ENCODE measurements around the gene CERK. TPM values are rescaled to one million over a fixed set of nuclear protein-coding genes. Genes with fewer than 3 reads are reported as not detected.

CERK gene
- total and polyA plus RNA-seq, 2 of the 8 experiments (the other 6 are each of a cell fraction or from before 2014, with no cell fraction given): 26.6 to 59.0 TPM

DNA sequence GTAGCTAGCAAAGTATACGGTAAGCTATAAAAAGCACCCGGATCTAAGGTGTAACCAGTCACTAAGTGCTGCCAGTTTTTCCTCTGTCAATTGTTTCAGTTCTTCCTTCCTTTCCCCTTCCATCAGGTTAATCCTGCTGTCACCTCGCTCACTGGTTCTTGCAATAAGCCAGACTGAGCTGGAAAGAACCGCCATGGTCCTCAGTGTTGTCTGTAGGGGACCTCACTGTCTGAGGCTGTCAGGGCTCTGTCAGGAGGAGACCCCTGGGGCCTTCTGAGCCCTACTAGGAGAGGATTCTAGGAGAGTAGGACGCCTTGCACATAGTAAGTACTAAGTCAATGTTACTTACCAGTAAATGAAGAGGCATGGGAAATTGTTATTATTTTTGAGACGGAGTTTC, 23.0 kb upstream of the CERK start (continued):
- no peak for TF ChIP-seq EP300 (IDR thresholded peaks at IDR 0.05; ENCODE audit: borderline replicate concordance in 1 of 2, low read depth in 2 of 2, low read length in 2 of 2)
- TF ChIP-seq, protein P1, sequence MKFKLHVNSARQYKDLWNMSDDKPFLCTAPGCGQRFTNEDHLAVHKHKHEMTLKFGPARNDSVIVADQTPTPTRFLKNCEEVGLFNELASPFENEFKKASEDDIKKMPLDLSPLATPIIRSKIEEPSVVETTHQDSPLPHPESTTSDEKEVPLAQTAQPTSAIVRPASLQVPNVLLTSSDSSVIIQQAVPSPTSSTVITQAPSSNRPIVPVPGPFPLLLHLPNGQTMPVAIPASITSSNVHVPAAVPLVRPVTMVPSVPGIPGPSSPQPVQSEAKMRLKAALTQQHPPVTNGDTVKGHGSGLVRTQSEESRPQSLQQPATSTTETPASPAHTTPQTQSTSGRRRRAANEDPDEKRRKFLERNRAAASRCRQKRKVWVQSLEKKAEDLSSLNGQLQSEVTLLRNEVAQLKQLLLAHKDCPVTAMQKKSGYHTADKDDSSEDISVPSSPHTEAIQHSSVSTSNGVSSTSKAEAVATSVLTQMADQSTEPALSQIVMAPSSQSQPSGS (IDR thresholded peaks at IDR 0.05; ENCODE audit: low read length): no peak
- TF ChIP-seq NANOG (IDR thresholded peaks at IDR 0.05; ENCODE audit: insufficient read depth, low read depth, low read length, poor library complexity, severe bottlenecking): no peak
- TF ChIP-seq SIX5 (IDR thresholded peaks at IDR 0.05; ENCODE audit: low read depth, low read length): no peak

Measured in H1 (cell line).